NCI-H146 treated with DMSO at 0.1 percent for 48 hours (cell line): ENCODE results near the gene NOP56.
"Not testable (repeated sequence)": the region's sequence is repeated elsewhere in the genome, so short reads cannot be mapped to it uniquely, and the experiment has no call there.

ENCODE experiments used
- DNase-seq: peaks from one replicate; lab custom pipeline; 2025; ENCODE audit not compliant: unreplicated experiment; lab: John Stamatoyannopoulos, UW

The NOP56 gene

DNA sequence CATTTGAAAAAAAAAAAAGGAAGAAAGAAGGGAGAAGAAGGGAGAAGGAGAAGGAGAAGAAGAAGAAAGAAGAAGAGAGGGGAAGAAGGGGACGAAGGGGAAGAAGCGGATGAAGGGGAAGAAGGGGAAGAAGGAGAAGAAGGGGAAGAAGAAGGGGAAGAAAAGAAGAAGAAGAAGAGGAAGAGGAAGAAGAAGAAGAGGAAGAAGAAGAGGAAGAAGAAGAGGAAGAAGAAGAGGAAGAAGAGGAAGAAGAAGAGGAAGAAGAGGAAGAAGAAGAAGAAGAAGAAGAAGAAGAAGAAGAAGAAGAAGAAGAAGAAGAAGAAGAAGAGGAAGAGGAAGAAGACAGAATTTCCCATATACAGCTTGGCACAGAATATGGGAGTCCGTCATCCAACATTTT, 29.6 kb downstream of the NOP56 start:
- DNase-seq: not testable (repeated sequence)

DNA sequence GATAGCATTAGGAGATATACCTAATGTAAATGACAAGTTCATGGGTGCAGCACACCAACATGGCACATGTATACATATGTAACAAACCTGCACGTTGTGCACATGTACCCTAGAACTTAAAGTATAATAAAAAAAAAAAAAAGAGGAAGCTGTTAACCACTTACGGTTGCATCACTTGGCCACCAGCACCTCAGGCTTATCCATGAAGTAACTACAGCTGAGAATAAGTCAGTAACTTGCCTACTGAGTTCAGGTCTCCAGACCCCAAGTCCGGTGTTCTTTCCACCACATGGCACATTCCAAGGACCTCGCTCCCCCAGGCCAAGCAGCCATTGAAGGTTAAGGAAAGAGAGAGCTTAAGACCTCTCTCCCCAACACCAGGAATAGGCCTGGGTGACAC, 32.4 kb downstream of the NOP56 start:
- not testable (repeated sequence) for DNase-seq

- no peak for DNase-seq
Observed at GRCh38 chr20:2687514-2687913, 35.1 kb downstream of the NOP56 start.

GRCh38 chr20:2688041-2688591, 35.7 kb downstream of the NOP56 start:
- no peak for DNase-seq

DNA sequence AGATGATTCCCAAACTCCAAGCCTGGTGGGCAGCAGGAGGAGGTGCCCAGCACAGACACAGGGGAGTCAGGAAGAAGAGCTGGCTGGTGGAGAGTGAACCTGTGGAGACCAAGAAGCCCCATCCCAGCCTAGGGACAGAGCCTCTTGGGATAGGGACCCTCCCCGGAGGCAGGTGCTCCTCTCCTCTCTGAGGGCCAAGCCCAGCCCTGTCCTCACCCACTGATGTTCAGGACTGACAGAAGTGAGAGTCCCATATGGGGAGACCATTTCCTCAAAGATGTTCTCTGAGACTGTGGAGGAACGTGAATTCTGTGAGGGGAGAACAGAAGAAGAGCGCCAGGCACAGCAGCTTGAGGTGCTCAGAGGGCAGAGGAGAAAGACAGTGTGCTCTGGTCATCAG, 37.8 kb downstream of the NOP56 start:
- no peak for DNase-seq

GRCh38 chr20:2690718-2691117, 38.3 kb downstream of the NOP56 start:
- DNase-seq: no peak

GRCh38 chr20:2691127-2691526, 38.7 kb downstream of the NOP56 start:
- no peak for DNase-seq

GRCh38 chr20:2691663-2692035, 39.2 kb downstream of the NOP56 start:
- DNase-seq: no peak

DNA sequence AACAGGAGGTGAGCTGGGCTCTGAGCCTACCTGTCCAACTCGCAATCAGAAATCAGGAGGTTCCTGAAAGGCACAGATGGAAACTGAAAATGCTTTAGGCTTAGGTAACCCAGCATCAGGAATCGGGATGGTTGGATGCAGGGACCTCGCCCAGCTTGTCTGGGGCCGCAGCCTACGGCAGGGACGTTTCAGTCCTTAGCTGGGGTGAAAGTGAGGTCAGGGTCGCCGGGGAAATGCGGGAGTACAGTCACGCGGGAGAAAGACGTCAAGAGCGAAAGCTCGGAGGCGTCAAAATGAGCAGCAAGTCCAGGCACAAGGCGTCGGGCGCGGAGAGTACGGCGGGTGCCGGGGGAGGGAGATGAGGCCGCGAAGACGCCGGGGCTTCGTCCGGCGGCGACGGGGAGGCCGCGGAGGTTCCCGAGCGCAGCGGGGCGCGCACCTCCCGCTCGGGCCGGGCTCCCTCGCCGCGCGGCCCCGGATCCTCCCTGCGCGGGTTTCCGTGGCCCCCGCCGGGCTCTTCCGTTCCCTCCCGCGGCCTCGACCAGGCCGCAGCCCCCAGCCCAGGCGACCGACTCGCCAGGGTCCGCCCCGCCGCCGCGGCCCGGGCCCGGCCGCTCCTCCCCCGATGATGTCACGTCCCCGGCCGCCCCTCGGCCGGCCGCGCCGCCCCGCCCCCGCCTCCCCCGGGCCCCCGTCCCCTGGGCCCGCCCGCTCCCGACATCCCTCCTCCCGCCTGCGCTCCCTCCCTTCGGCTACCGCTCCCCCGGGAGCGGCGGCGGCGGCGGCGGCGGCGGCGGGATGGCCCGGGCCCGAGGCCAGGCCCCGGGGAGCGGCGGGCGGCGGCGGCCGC, 39.8 kb downstream of the NOP56 start, which contains the start of gene EBF4:
Gene EBF4 (plus strand): TSS at position 745 of the 850 bp plus-strand sequence. CDS start 866 bp downstream, outside the sequence.
- no peak for DNase-seq

DNA sequence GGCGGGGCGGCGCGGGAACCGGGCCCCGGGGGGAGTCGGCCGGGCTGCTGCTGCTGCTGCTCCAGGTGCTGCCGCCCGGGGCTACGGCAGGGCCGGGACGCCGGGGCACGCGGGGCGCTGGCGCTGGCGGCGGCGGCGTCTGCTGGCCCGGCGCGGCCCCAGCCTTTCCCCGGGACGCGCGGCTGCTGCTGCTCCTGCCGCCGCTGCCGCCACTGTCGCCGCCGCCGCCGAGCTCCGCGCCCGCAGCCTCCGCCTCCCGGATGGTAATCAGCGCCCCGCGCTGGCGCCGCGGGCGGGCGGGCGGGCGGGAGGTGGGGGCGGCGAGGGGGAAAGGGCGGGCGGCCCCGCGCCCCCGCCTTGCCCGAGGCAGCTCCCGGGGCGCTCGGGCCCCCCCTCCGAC, 40.5 kb downstream of the NOP56 start:
- no peak for DNase-seq

GRCh38 chr20:2693286-2694007, 41.0 kb downstream of the NOP56 start:
- peak; percentile 11 for DNase-seq

- DNase-seq: no peak
Observed at GRCh38 chr20:2694008-2694471, 41.6 kb downstream of the NOP56 start.

GRCh38 chr20:2694519-2694918, 42.1 kb downstream of the NOP56 start:
- no peak for DNase-seq

GRCh38 chr20:2695206-2695983, 43.0 kb downstream of the NOP56 start:
- DNase-seq: no peak

DNA sequence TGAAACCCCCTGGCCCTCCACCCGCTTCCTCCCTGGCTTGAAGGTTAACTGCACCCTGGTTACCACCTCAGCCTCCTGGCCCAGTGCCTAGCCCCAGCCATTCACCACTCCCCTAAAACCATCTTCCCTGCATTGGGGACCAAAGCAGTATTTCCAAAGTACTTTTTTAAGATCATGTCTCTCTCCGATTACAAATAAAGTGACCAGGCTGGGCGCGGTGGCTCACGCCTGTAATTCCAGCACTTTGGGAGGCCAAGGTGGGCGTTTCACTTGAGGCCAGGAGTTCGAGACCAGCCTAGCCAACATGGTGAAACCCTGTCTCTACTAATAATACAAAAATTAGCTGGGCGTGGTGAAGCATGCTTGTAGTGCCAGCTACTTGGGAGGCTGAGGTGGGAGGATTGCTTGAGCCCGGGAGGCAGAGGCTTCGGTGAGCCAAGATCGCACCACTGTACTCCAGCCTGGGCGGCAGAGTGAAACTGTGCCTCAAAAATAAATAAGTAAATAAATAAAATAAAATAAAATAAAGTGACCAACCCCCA, 43.6 kb downstream of the NOP56 start:
- DNase-seq: not testable (repeated sequence)

GRCh38 chr20:2696646-2697045, 44.2 kb downstream of the NOP56 start:
- no peak for DNase-seq

DNA sequence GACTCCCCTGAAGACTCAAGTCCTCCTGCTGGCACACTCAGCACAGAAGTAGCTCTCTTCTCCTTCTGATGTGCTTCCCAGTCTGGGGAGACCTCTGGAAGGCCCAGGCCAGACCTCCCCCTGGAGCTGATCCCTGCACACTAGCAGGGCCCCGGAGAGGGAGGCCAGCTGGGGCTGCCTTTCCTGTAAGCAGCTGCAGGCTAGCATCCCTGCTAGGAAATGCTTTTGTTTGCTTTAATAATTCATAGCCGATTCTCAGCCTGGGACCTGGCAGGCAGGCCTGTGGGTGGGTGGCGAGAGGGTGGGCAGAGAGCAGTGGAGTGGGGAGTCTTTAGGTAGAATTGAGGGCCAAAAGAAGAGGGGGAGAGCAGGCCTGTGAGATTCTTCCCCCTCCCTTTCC, 45.3 kb downstream of the NOP56 start:
- DNase-seq: peak; percentile 15

DNA sequence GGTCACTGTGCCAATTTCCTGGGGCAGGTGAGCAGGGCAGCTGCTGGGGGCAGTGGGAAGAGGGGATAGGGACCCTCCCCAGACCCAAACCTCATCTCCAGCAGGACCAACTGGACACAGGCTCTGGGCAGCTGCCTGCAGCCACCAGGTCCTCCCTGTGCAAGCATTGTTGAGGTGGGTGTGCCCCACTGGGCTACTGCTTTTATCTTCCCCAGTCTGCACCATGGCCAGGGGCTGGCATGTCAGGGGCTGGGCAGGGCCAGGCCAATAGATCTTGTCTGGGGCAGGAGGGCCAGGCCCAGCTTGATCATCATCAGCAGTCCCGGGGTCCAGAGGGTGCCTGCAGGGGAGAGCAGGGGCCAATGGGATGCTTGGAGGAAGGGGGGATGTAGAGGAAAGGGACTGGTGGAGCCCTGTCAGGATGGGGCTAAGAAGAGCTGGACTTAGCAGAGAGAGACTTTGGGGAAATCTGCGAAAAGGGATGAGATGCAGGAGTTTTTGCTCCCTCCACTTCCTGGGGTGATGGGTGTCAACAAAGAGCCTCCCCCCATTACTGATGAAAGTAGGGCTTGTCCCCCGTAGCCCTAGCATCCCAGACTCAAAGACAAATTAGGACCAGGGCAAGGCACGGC, 45.9 kb downstream of the NOP56 start:
- DNase-seq: no peak

- DNase-seq: no peak
Observed at GRCh38 chr20:2698912-2699311, 46.5 kb downstream of the NOP56 start.

DNA sequence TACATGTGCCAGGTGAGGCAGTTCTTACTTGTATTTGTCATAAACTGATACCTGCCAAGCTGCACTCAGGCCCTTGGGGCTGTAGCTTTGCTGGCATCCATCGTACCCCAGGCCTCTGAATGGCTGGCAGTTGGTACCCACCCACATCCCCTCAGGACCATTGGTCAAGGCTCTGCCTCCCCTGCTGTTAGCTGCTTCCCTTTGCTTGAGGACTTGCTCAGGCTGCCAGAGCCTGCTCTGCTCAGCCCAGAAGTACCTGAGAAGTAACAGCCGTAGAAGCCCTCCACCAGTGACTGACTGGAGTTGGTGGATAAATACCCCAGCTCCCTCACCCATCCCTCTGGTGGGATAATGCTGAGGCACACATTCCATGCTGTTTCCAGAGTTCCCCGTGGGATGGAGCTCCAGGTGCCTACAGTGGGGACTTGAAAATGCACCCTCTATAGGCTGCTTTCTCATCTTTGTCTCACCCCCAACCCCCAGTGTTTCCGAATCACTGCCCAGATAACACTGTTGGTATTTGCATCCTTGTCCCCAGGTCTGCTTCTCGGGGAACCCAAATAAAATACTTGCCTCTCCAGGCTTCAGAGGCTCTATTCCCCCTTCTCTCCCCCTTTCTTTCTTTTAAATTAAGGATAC, 47.5 kb downstream of the NOP56 start:
- DNase-seq: no peak
